IPS-20b (cell line): ENCODE data around the gene SHROOM3.

Experiments
- H3K27ac ChIP-seq: one replicate; pipeline ENCODE4 v1.5.1; 2013; ENCODE audit warnings: low read length
- H3K27me3 ChIP-seq: 2 replicates; pipeline ENCODE4 v1.6.1; 2013; ENCODE audit warnings: mild to moderate bottlenecking, low read length, inconsistent platforms; ENCODE audit not compliant: insufficient read depth
- H3K36me3 ChIP-seq: 2 replicates; pipeline ENCODE4 v1.6.1; 2013; ENCODE audit warnings: low read depth, mild to moderate bottlenecking, inconsistent platforms, low read length, moderate library complexity; ENCODE audit not compliant: insufficient read depth
- H3K4me1 ChIP-seq: 2 replicates; pipeline ENCODE4 v1.6.1; 2013; ENCODE audit warnings: mild to moderate bottlenecking, control low read depth, inconsistent platforms, low read length, moderate library complexity; ENCODE audit not compliant: insufficient read depth
- H3K4me3 ChIP-seq: 2 replicates; pipeline ENCODE4 v1.5.1; 2013; ENCODE audit warnings: mild to moderate bottlenecking, low read length, inconsistent platforms
- H3K9ac ChIP-seq: 2 replicates; pipeline ENCODE4 v1.6.1; 2013; ENCODE audit warnings: low read depth, mild to moderate bottlenecking, inconsistent platforms, low read length, moderate library complexity
- H3K9me3 ChIP-seq: 2 replicates; pipeline ENCODE4 v1.6.1; 2013; ENCODE audit warnings: mild to moderate bottlenecking, low read depth, low read length, inconsistent platforms; ENCODE audit not compliant: insufficient read depth

SHROOM3 gene

DNA sequence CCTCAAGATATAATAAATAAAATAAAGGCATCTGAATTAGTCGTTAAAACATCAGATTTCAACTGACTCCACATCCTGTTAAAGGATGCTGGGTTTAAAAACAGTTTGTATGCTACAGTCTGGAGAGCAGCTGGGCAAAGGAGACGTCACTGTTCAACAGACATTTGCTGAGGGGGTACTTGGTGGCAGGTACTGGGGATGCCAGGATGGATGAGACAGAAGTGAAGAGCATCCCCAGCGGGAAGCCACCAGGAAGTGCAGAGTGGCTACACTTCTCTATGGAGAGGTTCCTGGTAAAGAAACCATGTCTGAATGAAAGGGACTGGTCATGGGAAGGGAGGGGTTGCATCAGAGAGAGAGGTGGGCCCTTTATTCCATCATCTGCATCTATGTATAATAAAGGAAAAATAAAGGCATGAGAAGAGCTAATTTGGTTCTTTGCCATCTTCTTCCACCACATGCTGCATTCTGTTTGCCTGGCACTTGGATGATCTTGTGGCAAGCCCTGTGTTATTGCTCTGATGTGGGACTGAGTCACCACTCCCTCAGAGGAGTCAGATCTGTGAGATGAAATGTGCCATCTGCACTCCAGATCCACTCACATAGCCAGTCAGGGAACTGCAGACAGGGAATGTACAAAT is 318.0 kb downstream of the SHROOM3 start:
- no peak overlapping the region for H3K9ac ChIP-seq
- no peaks in the 10 kb centered on the region for H3K27me3 ChIP-seq
- peaks cover 4% of the 10 kb centered on the region; the same call in 1 of the 2 replicates for H3K9me3 ChIP-seq
- H3K27ac ChIP-seq = no peak overlapping the region
- no peak overlapping the region for H3K4me3 ChIP-seq
- H3K36me3 ChIP-seq = peaks cover 77% of the 10 kb centered on the region
- 0 out of 2 replicates have a peak, but pooled peaks cover 2% of the 10 kb centered on the region for H3K4me1 ChIP-seq

DNA sequence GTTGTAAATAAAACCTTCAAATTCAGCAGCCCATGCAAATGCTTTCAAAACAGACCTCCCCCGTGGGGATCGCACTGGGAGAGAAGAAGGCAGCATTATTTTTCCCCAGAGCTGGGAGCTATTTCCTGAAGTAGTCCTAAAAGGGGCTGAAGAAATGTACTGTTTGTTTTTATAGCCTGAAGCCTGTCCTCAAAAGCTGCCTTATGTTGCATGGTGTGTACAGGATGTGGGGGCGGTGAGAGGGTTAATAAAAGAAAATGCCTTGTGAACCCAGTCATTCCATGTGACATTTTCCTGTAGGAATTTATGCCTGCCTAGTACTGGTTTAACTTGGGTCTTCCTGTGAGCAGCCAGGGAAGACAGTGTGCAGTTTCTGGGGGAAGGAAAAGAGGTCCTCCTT is 318.8 kb downstream of the SHROOM3 start:
- Histone ChIP-seq H3K27ac (no peak overlapping the region), H3K4me3 (no peak overlapping the region), H3K9me3 (peaks cover 4% of the 10 kb centered on the region; the same call in 1 of the 2 replicates), H3K27me3 (no peaks in the 10 kb centered on the region), H3K9ac (no peak overlapping the region), H3K4me1 (no peaks in the 10 kb centered on the region), H3K36me3 (peaks cover 82% of the 10 kb centered on the region)

GRCh38 chr4:76754439-76754838 is 319.4 kb downstream of the SHROOM3 start:
- H3K4me3 ChIP-seq = no peak overlapping the region
- H3K9me3 ChIP-seq = peaks cover 4% of the 10 kb centered on the region; the same call in 1 of the 2 replicates
- no peak overlapping the region for H3K9ac ChIP-seq
- H3K36me3 ChIP-seq = peaks cover 86% of the 10 kb centered on the region
- no peak overlapping the region for H3K27ac ChIP-seq
- no peaks in the 10 kb centered on the region for H3K27me3 ChIP-seq
- H3K4me1 ChIP-seq = no peaks in the 10 kb centered on the region

DNA sequence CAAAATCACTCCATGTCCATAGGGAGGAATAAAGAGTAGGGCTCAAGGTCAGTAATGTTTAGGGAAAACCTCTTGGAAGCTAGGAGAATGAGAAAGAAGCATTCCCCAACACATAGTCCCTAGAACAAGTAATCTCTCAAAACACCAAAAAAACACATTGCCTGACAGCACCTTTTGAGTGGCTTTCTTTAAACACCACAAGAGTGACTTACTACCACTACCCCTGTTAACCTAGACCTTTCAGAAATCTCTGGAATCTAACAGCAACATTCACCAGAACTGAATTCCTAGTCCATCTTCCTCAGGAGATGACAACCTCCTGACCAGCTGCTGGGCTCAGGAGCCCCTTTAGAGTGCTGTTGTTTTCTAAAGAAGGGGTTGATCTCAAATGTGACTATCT is 320.7 kb downstream of the SHROOM3 start:
- Histone ChIP-seq H3K36me3 (peaks cover 86% of the 10 kb centered on the region), H3K4me1 (no peaks in the 10 kb centered on the region), H3K9me3 (peaks cover 4% of the 10 kb centered on the region; the same call in 1 of the 2 replicates), H3K9ac (no peak overlapping the region), H3K27ac (no peak overlapping the region), H3K4me3 (no peak overlapping the region), H3K27me3 (no peaks in the 10 kb centered on the region)

GRCh38 chr4:76756416-76756815 is 321.4 kb downstream of the SHROOM3 start:
- Histone ChIP-seq H3K4me3 (no peak overlapping the region), H3K36me3 (peaks cover 86% of the 10 kb centered on the region), H3K27ac (no peak overlapping the region), H3K9me3 (peaks cover 4% of the 10 kb centered on the region; the same call in 1 of the 2 replicates), H3K9ac (no peak overlapping the region), H3K27me3 (no peaks in the 10 kb centered on the region), H3K4me1 (no peaks in the 10 kb centered on the region)

GRCh38 chr4:76757418-76757939 is 322.4 kb downstream of the SHROOM3 start:
- H3K9me3 ChIP-seq = no peaks in the 10 kb centered on the region
- no peaks in the 10 kb centered on the region for H3K4me1 ChIP-seq
- H3K27ac ChIP-seq = no peak overlapping the region
- H3K27me3 ChIP-seq = no peaks in the 10 kb centered on the region
- H3K9ac ChIP-seq = no peak overlapping the region
- no peak overlapping the region for H3K4me3 ChIP-seq
- peaks cover 86% of the 10 kb centered on the region for H3K36me3 ChIP-seq

DNA sequence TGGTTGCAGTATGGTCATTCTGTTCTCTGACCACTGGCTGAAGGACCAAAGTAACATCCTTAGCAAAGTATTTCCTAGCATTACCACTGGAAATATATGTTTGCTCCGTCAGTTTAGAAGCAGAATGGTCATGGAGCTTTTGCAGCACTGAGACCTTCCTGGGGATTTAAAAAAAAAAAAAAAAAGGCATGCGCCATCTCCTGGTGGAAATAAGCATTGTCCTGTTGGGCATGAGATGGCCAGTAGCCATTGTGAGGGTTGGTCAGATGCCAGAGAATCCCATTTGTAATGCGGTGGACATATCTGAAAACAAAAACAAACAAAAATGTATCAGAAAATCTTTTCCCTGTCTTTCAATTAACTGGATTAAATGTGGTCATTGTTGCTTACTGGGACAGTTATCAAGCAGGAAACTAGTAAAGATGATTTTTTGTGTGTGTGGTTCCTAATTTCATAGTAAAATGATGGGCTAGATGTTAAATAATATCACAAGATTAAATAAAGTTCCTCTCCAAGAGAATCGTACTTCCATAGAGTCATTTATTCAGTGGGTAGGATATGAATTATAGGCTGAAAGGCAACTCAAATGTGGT is 323.4 kb downstream of the SHROOM3 start:
- H3K27me3 ChIP-seq = no peaks in the 10 kb centered on the region
- H3K4me1 ChIP-seq = no peaks in the 10 kb centered on the region
- no peak overlapping the region for H3K9ac ChIP-seq
- no peak overlapping the region for H3K4me3 ChIP-seq
- no peaks in the 10 kb centered on the region for H3K9me3 ChIP-seq
- peaks cover 86% of the 10 kb centered on the region for H3K36me3 ChIP-seq
- no peak overlapping the region for H3K27ac ChIP-seq

DNA sequence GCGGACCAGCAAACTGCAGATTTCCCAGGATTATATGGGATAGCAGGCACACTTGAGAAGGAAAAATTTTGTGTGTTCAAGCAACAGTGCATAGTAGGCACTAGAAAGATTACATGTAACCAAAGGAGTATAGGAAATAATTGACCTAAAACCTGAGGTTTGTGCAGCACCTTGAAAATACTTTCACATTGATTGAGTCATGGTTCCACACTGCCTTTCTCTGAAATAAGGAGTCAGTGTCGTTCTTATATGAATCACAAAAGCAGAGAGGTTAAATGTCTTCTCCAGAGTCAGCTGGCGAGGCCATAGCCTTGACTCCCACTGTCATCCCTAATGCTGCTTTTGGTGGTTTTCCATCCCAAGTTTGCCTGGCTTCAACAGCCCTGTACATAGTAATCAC is 324.0 kb downstream of the SHROOM3 start:
- Histone ChIP-seq H3K4me3 (no peak overlapping the region), H3K27me3 (no peaks in the 10 kb centered on the region), H3K4me1 (no peaks in the 10 kb centered on the region; the same call in 1 of the 2 replicates), H3K27ac (no peak overlapping the region), H3K9ac (no peak overlapping the region), H3K9me3 (no peaks in the 10 kb centered on the region), H3K36me3 (peaks cover 84% of the 10 kb centered on the region)

DNA sequence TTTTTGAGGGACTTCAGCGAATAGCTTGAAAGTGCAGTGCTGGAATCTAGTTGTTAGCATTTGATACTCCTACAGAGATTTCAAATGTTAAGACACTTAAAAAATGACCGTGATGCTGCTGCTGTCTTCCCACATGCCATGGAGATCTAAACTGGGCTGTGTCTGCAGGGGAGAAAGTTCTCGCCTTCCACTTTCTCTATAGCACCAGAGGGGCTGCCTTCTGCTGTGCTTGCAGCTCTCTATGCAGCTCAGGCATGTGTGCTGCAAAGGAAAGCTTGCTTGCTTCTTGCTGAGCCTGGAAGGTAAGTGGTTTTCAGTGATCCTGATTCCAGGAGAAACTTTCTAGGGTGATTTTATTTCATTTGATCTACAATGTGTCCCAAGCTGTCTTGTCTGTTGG is 325.2 kb downstream of the SHROOM3 start:
- no peaks in the 10 kb centered on the region for H3K27me3 ChIP-seq
- H3K27ac ChIP-seq = no peak overlapping the region
- no peak overlapping the region for H3K9ac ChIP-seq
- peaks cover 73% of the 10 kb centered on the region for H3K36me3 ChIP-seq
- no peak overlapping the region for H3K4me3 ChIP-seq
- peaks cover 3% of the 10 kb centered on the region; the same call in 1 of the 2 replicates for H3K4me1 ChIP-seq
- no peaks in the 10 kb centered on the region for H3K9me3 ChIP-seq

DNA sequence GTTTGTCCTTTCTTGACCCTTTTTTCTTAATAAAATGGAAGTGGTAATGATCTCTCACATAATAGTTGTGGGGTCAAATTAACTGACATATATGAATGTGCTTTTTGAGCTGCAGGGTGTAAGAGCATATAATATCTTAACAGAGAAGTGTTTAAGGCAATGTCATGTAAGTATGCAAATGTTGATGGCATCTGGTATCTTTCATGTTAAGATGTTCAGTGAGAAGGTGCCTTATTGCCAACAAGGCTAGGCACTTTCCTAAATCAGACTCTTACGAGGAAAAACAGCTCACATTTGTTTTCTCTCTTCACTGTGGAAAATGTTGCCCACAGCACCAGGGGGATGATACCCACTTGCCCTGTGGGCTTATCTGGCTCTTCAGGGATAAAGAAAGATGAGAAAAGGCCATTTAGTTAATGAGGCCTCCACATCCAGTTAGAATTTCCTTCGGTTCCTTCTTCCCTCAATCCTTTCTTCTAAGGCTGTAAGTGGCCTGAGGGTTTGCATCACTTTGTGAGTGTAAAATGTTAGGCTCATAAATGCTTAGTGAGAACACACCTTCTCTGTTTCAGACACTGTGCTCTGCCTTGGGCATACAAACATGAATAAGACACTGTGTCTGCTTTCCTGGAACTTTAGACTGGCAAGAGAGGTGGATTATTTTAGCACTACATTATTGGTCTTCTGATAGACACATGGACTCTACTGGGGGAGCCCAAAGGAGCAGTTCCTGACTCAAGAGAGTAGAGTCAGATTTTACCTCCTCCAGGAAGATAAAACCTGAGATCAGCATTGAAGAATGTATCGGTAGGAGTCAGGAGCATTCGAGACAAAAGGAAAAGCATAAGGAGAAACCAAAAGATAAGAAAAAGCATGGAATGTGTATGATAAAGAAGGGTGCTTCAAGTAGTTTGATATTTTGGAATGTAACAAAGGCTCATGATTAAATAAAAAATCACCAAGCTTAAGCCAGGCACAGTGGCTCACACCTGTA is 327.4 kb downstream of the SHROOM3 start:
- H3K9ac ChIP-seq = no peak overlapping the region
- H3K9me3 ChIP-seq = no peaks in the 10 kb centered on the region
- no peak overlapping the region for H3K27ac ChIP-seq
- no peaks in the 10 kb centered on the region for H3K27me3 ChIP-seq
- H3K4me3 ChIP-seq = no peak overlapping the region
- peaks cover 72% of the 10 kb centered on the region for H3K36me3 ChIP-seq
- peaks cover 3% of the 10 kb centered on the region; the same call in 1 of the 2 replicates for H3K4me1 ChIP-seq

DNA sequence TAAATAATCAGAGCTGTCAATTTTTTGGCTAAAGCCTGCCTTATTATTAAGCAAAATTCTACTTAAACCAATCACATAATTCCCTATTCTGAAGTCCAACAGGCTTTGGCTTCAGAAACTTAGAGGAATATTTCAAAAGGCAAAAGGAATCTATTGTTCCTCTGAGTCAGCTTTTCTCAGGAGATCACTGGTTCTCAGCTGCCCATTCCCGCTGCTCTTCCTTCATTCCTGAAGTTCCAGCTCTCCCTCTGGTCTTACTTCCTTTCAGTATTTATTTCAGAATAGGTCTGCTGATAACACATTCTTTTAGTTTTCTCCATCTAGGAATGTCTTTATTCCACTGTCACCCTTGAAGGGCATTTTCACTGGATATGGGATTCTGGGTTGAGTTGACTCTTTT is 329.2 kb downstream of the SHROOM3 start:
- Histone ChIP-seq H3K36me3 (peaks cover 58% of the 10 kb centered on the region), H3K4me3 (no peak overlapping the region), H3K27ac (no peak overlapping the region), H3K9ac (no peak overlapping the region), H3K9me3 (no peaks in the 10 kb centered on the region), H3K4me1 (peaks cover 3% of the 10 kb centered on the region; the same call in 1 of the 2 replicates), H3K27me3 (no peaks in the 10 kb centered on the region)
